ENCODE measurements around the gene HPSE2.

DNA sequence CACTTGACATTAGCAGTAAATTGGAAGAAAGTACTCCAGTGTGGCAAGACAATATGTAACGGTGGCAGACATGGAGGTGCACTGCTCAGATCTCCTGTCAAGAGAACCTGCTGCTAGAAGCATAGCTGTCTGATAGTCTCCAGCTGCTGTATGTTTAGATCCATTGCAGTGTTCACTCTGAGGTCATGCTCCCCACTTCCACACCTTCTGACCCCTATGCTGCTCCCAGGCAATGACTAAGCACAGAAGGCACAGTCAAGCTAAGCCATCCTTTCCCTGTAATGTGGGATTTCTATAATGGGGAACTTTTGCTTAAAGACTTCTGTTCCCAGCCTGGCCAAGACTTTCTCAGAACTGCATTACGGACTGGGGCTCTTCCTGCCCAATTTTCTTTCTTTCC is 315.8 kb downstream of the HPSE2 start:
- no peak for TF ChIP-seq CTCF (IDR thresholded peaks at IDR 0.05)
- no peak for TF ChIP-seq POLR2A (IDR thresholded peaks at IDR 0.05)
- no peak for TF ChIP-seq POLR2AphosphoS5 (IDR thresholded peaks at IDR 0.05)
